Activated CD8-positive, alpha-beta T cell treated with anti-CD3 and anti-CD28 coated beads for 36 hours (primary cell): ENCODE data around the gene RPL41. TPM values are rescaled to one million over a fixed set of nuclear protein-coding genes. Genes with fewer than 3 reads are reported as not detected.

Source experiments
- ATAC-seq: fragments of 200-7000 bp; cut with Tn5 transposase; one replicate; pipeline ENCODE4 v1.10.0; 2021; ENCODE audit warnings: mild to moderate bottlenecking, moderate library complexity
- CTCF ChIA-PET: fragments of 350-600 bp; sonication (Branson Sonifier 250); formaldehyde crosslinking; loops from one replicate; lab custom pipeline; 2021; ENCODE audit warnings: antibody characterized with exemption; lab: Charles Lee
- POLR2A ChIA-PET: fragments of 350-600 bp; sonication (Branson Sonifier 250); formaldehyde crosslinking; loops from one replicate; lab custom pipeline; 2021; ENCODE audit warnings: antibody characterized with exemption; lab: Charles Lee
- DNase-seq: peaks from one replicate; pipeline ENCODE4 v3.0.0-alpha.2; 2020
- H3K27ac Mint-ChIP-seq: one replicate; pipeline ENCODE4 v1.8.0; 2021; ENCODE audit warnings: mild to moderate bottlenecking, mixed read lengths
- H3K27me3 Mint-ChIP-seq: one replicate; pipeline ENCODE4 v1.8.0; 2021; ENCODE audit warnings: mixed read lengths
- H3K36me3 Mint-ChIP-seq: one replicate; pipeline ENCODE4 v1.8.0; 2021; ENCODE audit warnings: low read depth, mixed read lengths
- H3K4me1 Mint-ChIP-seq: one replicate; pipeline ENCODE4 v1.8.0; 2021; ENCODE audit warnings: low read depth, mixed read lengths
- H3K4me3 Mint-ChIP-seq: one replicate; pipeline ENCODE4 v1.8.0; 2021; ENCODE audit warnings: mild to moderate bottlenecking, moderate library complexity, mixed read lengths
- H3K9me3 Mint-ChIP-seq: one replicate; pipeline ENCODE4 v1.8.0; 2021; ENCODE audit warnings: mixed read lengths
- intact Hi-C: fragments of 100-400 bp; cut with micrococcal nuclease; formaldehyde crosslinking; loops from one replicate; pipeline ENCODE4 v1.10.0; 2022
- total RNA-seq, 2 experiments: library from RNA; stranded (reverse); gene quantifications; one replicate each; pipeline ENCODE4 v1.2.3, GENCODE V29; 2021
- TF ChIP-seq, protein P1 (sequence below): fragments of 200-600 bp; IDR thresholded peaks from one replicate; pipeline ENCODE4 v1.8.0; 2022; ENCODE audit warnings: antibody characterized with exemption, mild to moderate bottlenecking

RPL41 gene
- total RNA-seq, 2 experiments from 2014 or later: 5,401 to 5,452 TPM

DNA sequence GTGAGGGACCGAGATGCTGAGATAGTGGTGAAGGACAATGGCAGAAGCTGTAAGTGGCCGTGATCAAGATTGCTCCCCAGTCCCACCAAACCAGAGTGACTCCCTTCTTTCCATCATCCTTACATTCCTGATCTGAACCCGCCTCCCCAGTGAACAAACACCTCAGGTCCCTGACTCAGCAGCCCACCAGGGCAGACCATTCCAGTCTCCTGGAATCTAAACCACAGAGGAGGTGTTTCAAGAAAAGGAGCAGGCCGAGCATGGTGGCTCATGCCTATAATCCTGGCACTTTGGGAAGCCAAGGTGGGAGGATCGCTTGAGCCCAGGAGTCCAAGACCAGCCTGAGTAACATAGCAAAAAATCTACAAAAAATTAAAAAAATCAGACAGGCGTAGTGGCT, 29.8 kb upstream of the RPL41 start:
- Mint-ChIP-seq H3K9me3 (no peaks in the 10 kb centered on the region), H3K36me3 (no peaks in the 10 kb centered on the region), H3K4me1 (no peaks in the 10 kb centered on the region), H3K4me3 (no peak overlapping the region), H3K27ac (no peak overlapping the region), H3K27me3 (peaks cover 5% of the 10 kb centered on the region)
- CTCF ChIA-PET: interaction anchor here (1.2 to 2.8 kb wide), 5 partner anchors 9 to 109 kb away, joined by 4 to 7 read pairs (median 5); no protein-coding TSS in a partner anchor
- DNase-seq (no peak), ATAC-seq (no peak)
- POLR2A ChIA-PET: interaction anchor here (0.7 kb wide), 1 partner anchor 10 kb away, joined by 4 read pairs; no protein-coding TSS in a partner anchor
- TF ChIP-seq, protein P1, sequence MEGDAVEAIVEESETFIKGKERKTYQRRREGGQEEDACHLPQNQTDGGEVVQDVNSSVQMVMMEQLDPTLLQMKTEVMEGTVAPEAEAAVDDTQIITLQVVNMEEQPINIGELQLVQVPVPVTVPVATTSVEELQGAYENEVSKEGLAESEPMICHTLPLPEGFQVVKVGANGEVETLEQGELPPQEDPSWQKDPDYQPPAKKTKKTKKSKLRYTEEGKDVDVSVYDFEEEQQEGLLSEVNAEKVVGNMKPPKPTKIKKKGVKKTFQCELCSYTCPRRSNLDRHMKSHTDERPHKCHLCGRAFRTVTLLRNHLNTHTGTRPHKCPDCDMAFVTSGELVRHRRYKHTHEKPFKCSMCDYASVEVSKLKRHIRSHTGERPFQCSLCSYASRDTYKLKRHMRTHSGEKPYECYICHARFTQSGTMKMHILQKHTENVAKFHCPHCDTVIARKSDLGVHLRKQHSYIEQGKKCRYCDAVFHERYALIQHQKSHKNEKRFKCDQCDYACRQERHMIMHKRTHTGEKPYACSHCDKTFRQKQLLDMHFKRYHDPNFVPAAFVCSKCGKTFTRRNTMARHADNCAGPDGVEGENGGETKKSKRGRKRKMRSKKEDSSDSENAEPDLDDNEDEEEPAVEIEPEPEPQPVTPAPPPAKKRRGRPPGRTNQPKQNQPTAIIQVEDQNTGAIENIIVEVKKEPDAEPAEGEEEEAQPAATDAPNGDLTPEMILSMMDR: no peak
- intact Hi-C loops: no loop called here

DNA sequence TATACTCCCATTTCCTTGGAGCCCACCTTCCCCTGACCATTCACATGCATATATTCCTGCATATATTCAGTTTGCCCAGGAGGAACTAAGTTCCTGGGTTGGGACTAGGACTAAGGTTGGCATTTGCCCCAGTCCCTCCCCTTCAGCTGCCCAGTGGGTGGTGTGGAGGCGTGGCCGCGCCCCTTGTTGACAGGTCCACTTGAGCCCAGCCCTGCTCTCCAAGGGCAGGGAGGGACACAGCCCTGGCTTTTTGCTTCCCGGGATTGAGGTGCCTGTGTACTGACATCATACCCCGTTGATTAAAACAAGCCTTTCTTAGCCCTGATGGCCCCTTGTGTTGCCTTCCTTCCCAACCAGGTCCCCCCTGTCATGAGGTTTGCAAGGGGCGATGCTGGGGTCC, 29.2 kb upstream of the RPL41 start:
- H3K4me1 Mint-ChIP-seq: no peaks in the 10 kb centered on the region
- H3K9me3 Mint-ChIP-seq: no peaks in the 10 kb centered on the region
- no peaks in the 10 kb centered on the region for H3K36me3 Mint-ChIP-seq
- CTCF ChIA-PET: interaction anchor here (1.3 to 1.9 kb wide), 2 partner anchors 8 to 40 kb away, joined by 3 to 6 read pairs; no protein-coding TSS in a partner anchor
- POLR2A ChIA-PET: no interaction called here
- intact Hi-C loops: no loop called here
- no peak overlapping the region for H3K27ac Mint-ChIP-seq
- no peak for DNase-seq
- no peak overlapping the region for H3K4me3 Mint-ChIP-seq
- ATAC-seq: no peak
- H3K27me3 Mint-ChIP-seq: no peaks in the 10 kb centered on the region
- TF ChIP-seq, protein P1: no peak

DNA sequence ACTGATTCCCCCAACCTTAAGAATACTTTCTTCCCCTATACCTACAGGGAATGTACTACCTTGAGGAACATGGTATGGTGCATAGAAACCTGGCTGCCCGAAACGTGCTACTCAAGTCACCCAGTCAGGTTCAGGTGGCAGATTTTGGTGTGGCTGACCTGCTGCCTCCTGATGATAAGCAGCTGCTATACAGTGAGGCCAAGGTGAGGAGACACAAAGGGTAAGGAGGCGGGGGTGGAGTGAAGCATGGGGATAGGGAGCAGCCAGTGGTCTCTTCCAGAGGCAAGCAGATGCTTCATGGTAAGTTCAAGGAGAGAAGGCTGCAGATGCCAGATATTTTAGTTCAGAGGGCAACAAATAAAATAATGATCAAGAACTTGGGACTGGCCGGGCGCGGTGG, 18.7 kb upstream of the RPL41 start:
- Mint-ChIP-seq H3K4me1 (peaks cover 17% of the 10 kb centered on the region), H3K27ac (no peak overlapping the region), H3K9me3 (no peaks in the 10 kb centered on the region), H3K36me3 (no peaks in the 10 kb centered on the region), H3K4me3 (no peak overlapping the region), H3K27me3 (no peaks in the 10 kb centered on the region)
- intact Hi-C loops: no loop called here
- DNase-seq (no peak), ATAC-seq (no peak)
- ChIA-PET POLR2A (interaction anchor here (1.8 kb wide), 1 partner anchor 11 kb away, joined by 4 read pairs; no protein-coding TSS in a partner anchor), CTCF (interaction anchor here (1.3 to 1.8 kb wide), 2 partner anchors 12 to 359 kb away, joined by 5 read pairs; no protein-coding TSS in a partner anchor)
- TF ChIP-seq, protein P1: no peak

DNA sequence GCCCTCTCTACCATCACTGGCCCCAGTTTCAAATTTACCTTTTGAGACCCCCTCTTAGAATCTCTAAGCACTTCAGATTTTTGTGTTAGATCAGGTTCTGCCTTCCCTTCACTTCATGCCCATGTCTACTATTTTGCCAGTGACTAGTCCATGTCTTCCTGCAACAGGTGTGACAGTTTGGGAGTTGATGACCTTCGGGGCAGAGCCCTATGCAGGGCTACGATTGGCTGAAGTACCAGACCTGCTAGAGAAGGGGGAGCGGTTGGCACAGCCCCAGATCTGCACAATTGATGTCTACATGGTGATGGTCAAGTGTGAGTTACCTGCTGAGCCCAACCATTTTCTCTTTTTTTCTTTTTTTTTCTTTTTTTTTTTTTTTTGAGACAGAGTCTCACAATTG, 17.8 kb upstream of the RPL41 start:
- H3K27ac Mint-ChIP-seq: no peak overlapping the region
- ATAC-seq (no peak), DNase-seq (no peak)
- peaks cover 26% of the 10 kb centered on the region for H3K4me1 Mint-ChIP-seq
- CTCF ChIA-PET: interaction anchor here (1.5 kb wide), 1 partner anchor 20 kb away, joined by 5 read pairs; no protein-coding TSS in a partner anchor
- intact Hi-C loops: no loop called here
- H3K4me3 Mint-ChIP-seq: no peak overlapping the region
- TF ChIP-seq, protein P1: no peak
- H3K36me3 Mint-ChIP-seq: no peaks in the 10 kb centered on the region
- no peaks in the 10 kb centered on the region for H3K27me3 Mint-ChIP-seq
- POLR2A ChIA-PET: no interaction called here
- no peaks in the 10 kb centered on the region for H3K9me3 Mint-ChIP-seq

DNA sequence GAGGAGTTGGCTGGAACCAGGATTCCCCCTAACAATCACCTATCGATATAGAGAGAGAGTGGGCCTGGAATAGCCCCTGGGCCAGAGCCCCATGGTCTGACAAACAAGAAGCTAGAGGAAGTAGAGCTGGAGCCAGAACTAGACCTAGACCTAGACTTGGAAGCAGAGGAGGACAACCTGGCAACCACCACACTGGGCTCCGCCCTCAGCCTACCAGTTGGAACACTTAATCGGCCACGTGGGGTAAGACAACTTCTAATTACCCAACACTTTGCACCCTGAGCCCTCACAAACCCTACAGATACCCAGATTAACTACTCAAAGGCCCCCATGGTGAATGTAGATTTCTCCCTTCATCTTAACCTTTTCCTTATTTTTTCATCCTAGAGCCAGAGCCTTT, 16.6 kb upstream of the RPL41 start:
- ChIA-PET CTCF (interaction anchor here (1.5 kb wide), 1 partner anchor 21 kb away, joined by 5 read pairs; no protein-coding TSS in a partner anchor), POLR2A (no interaction called here)
- TF ChIP-seq, protein P1: no peak
- peaks cover 28% of the 10 kb centered on the region for H3K4me1 Mint-ChIP-seq
- H3K4me3 Mint-ChIP-seq: no peak overlapping the region
- no peaks in the 10 kb centered on the region for H3K9me3 Mint-ChIP-seq
- ATAC-seq: no peak
- peaks cover 5% of the 10 kb centered on the region for H3K36me3 Mint-ChIP-seq
- no peak overlapping the region for H3K27ac Mint-ChIP-seq
- intact Hi-C loops: no loop called here
- H3K27me3 Mint-ChIP-seq: no peaks in the 10 kb centered on the region
- no peak for DNase-seq
